A549 (cell line): ENCODE data around the gene NXPH3. TPM values are rescaled to one million over a fixed set of nuclear protein-coding genes. Genes with fewer than 3 reads are reported as not detected.
"Not testable (repeated sequence)": the region's sequence is repeated elsewhere in the genome, so short reads cannot be mapped to it uniquely, and the experiment has no call there.

Experiments
- ATAC-seq, 2 experiments: fragments of 200-7000 bp in 1 of 2; fragments of >200 bp in 1 of 2; cut with Nextera tagmentation in 1 of 2; cut with Tn5 transposase in 1 of 2; 3 replicates each; pipeline versions ENCODE4 v1.8.0 to v1.9.1; 2018 to 2020; ENCODE audit warnings: mild to moderate bottlenecking in 1 of 2, moderate library complexity in 1 of 2
- CTCF ChIA-PET: fragments of 300-600 bp; sonication (Branson Sonifier 250); formaldehyde crosslinking; extraction: SDS; loops from one replicate; lab custom pipeline; 2021; ENCODE audit warnings: antibody characterized with exemption, inconsistent platforms; lab: Yijun Ruan, JAX
- POLR2A ChIA-PET: fragments of 350-600 bp; formaldehyde crosslinking; extraction: SDS; loops from one replicate; lab custom pipeline; 2021; ENCODE audit warnings: antibody characterized with exemption, inconsistent platforms; lab: Yijun Ruan, JAX
- DNase-seq, 2 experiments: peaks; one replicate each; pipeline versions ENCODE4 v3.0.0 to v3.0.0-alpha.2; 2011 to 2016; ENCODE audit warnings: low read depth in 1 of 2, low spot score in 1 of 2
- FAIRE-seq: peaks from 2 replicates; lab custom pipeline; 2011; peaks lifted over from hg19 to GRCh38; lab: Jason Lieb, UNC
- H3K27ac ChIP-seq, 2 experiments: fragments of >200 bp; sonication (Bioruptor Twin); formaldehyde crosslinking; 3 replicates each; pipeline ENCODE4 v1.5.1; 2016 to 2017
- H3K4me1 ChIP-seq: fragments of >200 bp; sonication (Bioruptor Twin); formaldehyde crosslinking; 3 replicates; pipeline ENCODE4 v1.6.1; 2016
- H3K4me2 ChIP-seq: fragments of >200 bp; sonication (Bioruptor Twin); formaldehyde crosslinking; 3 replicates; pipeline ENCODE4 v1.6.1; 2016
- H3K4me3 ChIP-seq: fragments of >200 bp; sonication (Bioruptor Twin); formaldehyde crosslinking; 3 replicates; pipeline ENCODE4 v1.5.1; 2016
- H3K9me3 ChIP-seq: fragments of >200 bp; sonication (Bioruptor Twin); formaldehyde crosslinking; 3 replicates; pipeline ENCODE4 v1.6.1; 2016
- BCL3 ChIP-seq: fragments of >200 bp; sonication (Bioruptor Twin); formaldehyde crosslinking; IDR thresholded peaks from 3 replicates; pipeline ENCODE4 v1.6.1; 2016
- CBX2 ChIP-seq: fragments of 200-600 bp; sonication (generic); IDR thresholded peaks from 2 replicates; pipeline ENCODE4 v1.6.1; 2016; ENCODE audit warnings: low read depth, mild to moderate bottlenecking, borderline replicate concordance
- E2F6 ChIP-seq: IDR thresholded peaks from 2 replicates; pipeline ENCODE4 v1.6.1; 2012; ENCODE audit warnings: low read depth, borderline replicate concordance
- FOSB ChIP-seq: fragments of 250-450 bp; sonication (Bioruptor Pico); IDR thresholded peaks from 2 replicates; pipeline ENCODE4 v1.5.0; 2020; ENCODE audit warnings: mild to moderate bottlenecking, moderate library complexity
- FOXS1 ChIP-seq: fragments of 250-450 bp; sonication (Bioruptor Pico); IDR thresholded peaks from 2 replicates; pipeline ENCODE4 v1.5.0; 2020; ENCODE audit warnings: mild to moderate bottlenecking, moderate library complexity
- HEYL ChIP-seq: fragments of 250-450 bp; sonication (Bioruptor Pico); IDR thresholded peaks from 2 replicates; pipeline ENCODE4 v1.8.0; 2021; ENCODE audit warnings: mild to moderate bottlenecking, moderate library complexity
- HOXA7 ChIP-seq: fragments of 250-450 bp; sonication (Bioruptor Pico); IDR thresholded peaks from 2 replicates; pipeline ENCODE4 v1.5.0; 2020; ENCODE audit warnings: mild to moderate bottlenecking, moderate library complexity
- KDM1A ChIP-seq: fragments of 200-600 bp; sonication (generic); IDR thresholded peaks from 2 replicates; pipeline ENCODE4 v1.6.1; 2016; ENCODE audit warnings: low read depth, mild to moderate bottlenecking
- KDM5A ChIP-seq: fragments of 200-600 bp; sonication (generic); IDR thresholded peaks from 2 replicates; pipeline ENCODE4 v1.6.1; 2016; ENCODE audit warnings: antibody characterized with exemption, mild to moderate bottlenecking
- MAFK ChIP-seq: fragments of 450-650 bp; IDR thresholded peaks from 2 replicates; pipeline ENCODE4 v1.6.1; 2014; ENCODE audit not compliant: partially characterized antibody
- NPAS2 ChIP-seq: fragments of 250-450 bp; sonication (Bioruptor Pico); IDR thresholded peaks from 2 replicates; pipeline ENCODE4 v1.8.0; 2022; ENCODE audit warnings: mild to moderate bottlenecking, moderate library complexity, borderline replicate concordance
- POLR2AphosphoS2 ChIP-seq: conservative IDR thresholded peaks from 2 replicates; pipeline ENCODE4 v1.6.1; 2012; ENCODE audit warnings: low read length, improper control_type of control experiment, inconsistent platforms
- RNF2 ChIP-seq: fragments of 200-600 bp; sonication (generic); IDR thresholded peaks from 2 replicates; pipeline ENCODE4 v1.6.1; 2016; ENCODE audit warnings: low read depth, mild to moderate bottlenecking, antibody characterized with exemption, moderate library complexity, borderline replicate concordance
- SMC3 ChIP-seq: fragments of >200 bp; sonication (Bioruptor Twin); formaldehyde crosslinking; IDR thresholded peaks from 3 replicates; pipeline ENCODE4 v1.6.1; 2018; ENCODE audit warnings: inconsistent platforms
- TP53 ChIP-seq: fragments of 250-450 bp; sonication (Bioruptor Pico); IDR thresholded peaks from 2 replicates; pipeline ENCODE4 v1.5.0; 2021; ENCODE audit warnings: mild to moderate bottlenecking, moderate library complexity
- USF2 ChIP-seq: fragments of 450-650 bp; IDR thresholded peaks from 2 replicates; pipeline ENCODE4 v1.6.1; 2014; ENCODE audit warnings: antibody characterized with exemption
- ZSCAN20 ChIP-seq: fragments of 250-450 bp; sonication (Bioruptor Pico); IDR thresholded peaks from 2 replicates; pipeline ENCODE4 v1.8.0; 2022; ENCODE audit warnings: mild to moderate bottlenecking, moderate library complexity
- WGBS: methylation state at CpG from one replicate; pipeline ENCODE4 v1.1.6; 2017; ENCODE audit errors: missing lambda C conversion rate; 5-methylcytosine and 5-hydroxymethylcytosine counted together
- polyA plus RNA-seq, 4 experiments: library from polyadenylated mRNA; depleted of rRNA in 3 of 4; stranded (reverse); fragments of >200 nt; fragmentation: RNase III in 1 of 4; extraction: RNeasy Plus Mini Kit Qiagen cat#74134 plus additional on column Dnase treatment in 1 of 4; gene quantifications; 2 replicates in 3 of 4; 3 replicates in 1 of 4; pipeline ENCODE4 v1.2.3, GENCODE V29; 2011 to 2017

Gene NXPH3
- polyA plus RNA-seq, 2 of the 4 experiments (the other 2 are of a cell fraction) = 0.12 to 0.30 TPM

GRCh38 chr17:49549691-49550678 lies 25.7 kb upstream of the NXPH3 start (continued):
- TF ChIP-seq KDM1A (no peak), HOXA7 (no peak), SMC3 (no peak), HEYL (CRISPR knock-in tag) (no peak), MAFK (no peak), FOSB (CRISPR knock-in tag) (no peak), USF2 (no peak)

GRCh38 chr17:49550764-49551163 lies 24.9 kb upstream of the NXPH3 start:
- CTCF ChIA-PET = interaction anchor here (1.2 to 40.8 kb wide), 6 partner anchors 20 to 152 kb away, joined by 4 to 2008 read pairs (median 149); partner anchors contain the start of genes NXPH3 and SLC35B1
- H3K4me3 ChIP-seq, FAIRE-seq, H3K27ac ChIP-seq, H3K9me3 ChIP-seq, H3K4me2 ChIP-seq, ATAC-seq, DNase-seq, H3K4me1 ChIP-seq, POLR2A ChIA-PET: not testable (repeated sequence)
- 84% methylated on average over 9 of the region's 9 CpGs for WGBS

GRCh38 chr17:49551221-49552069 lies 24.2 kb upstream of the NXPH3 start:
- ATAC-seq = no peak
- Histone ChIP-seq H3K4me3 (no peak overlapping the region), H3K9me3 (no peaks in the 10 kb centered on the region), H3K27ac (no peak overlapping the region), H3K4me1 (0 out of 3 replicates have a peak, but pooled peaks cover 3% of the 10 kb centered on the region), H3K4me2 (no peak overlapping the region)
- POLR2A ChIA-PET = no interaction called here
- no peak for FAIRE-seq
- CTCF ChIA-PET = interaction anchor here (0.6 to 40.8 kb wide), 11 partner anchors 19 to 536 kb away, joined by 3 to 2008 read pairs (median 6); partner anchors contain the start of genes NXPH3 and SLC35B1
- DNase-seq = no peak
- TF ChIP-seq E2F6 (no peak), ZSCAN20 (CRISPR knock-in tag) (no peak), FOXS1 (CRISPR knock-in tag) (no peak), CBX2 (no peak), MAFK (no peak), SMC3 (no peak), RNF2 (no peak), POLR2AphosphoS2 (no peak), TP53 (CRISPR knock-in tag) (no peak), NPAS2 (no peak), BCL3 (no peak), KDM5A (no peak)
- WGBS = 87% methylated on average over 12 of the region's 12 CpGs
